HG03558 (cell line): ENCODE measurements around the gene TMEM213.

Source experiments
- ATAC-seq: cut with Tn5 transposase; IDR thresholded peaks from one replicate; pipeline ENCODE4 v1.9.1; 2021; ENCODE audit warnings: moderate number of reproducible peaks; ENCODE audit not compliant: unreplicated experiment; ENCODE audit errors: extremely low read depth

Gene TMEM213

GRCh38 chr7:138835087-138835486 is 37.3 kb downstream of the TMEM213 start:
- ATAC-seq: no peak

DNA sequence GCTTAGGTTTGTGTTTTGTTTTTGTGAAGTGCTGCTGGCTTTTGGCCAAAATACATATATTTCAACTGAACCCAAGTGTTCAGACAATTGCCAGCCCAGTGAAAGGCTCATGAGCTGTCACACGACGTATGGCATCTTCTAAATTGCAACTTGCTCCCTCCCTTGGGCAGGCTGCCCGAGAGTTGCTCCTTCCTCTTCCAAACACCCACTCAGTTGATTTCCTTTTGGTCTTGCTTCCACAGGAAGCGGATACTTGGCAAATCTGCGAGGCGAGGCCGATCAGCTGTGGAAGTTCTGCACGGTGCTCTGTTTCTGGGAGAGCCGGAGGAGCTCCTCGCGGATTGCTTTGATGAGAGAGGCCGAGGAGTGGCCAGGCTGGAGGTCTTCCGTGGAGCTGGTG is 39.8 kb downstream of the TMEM213 start:
- ATAC-seq: no peak

DNA sequence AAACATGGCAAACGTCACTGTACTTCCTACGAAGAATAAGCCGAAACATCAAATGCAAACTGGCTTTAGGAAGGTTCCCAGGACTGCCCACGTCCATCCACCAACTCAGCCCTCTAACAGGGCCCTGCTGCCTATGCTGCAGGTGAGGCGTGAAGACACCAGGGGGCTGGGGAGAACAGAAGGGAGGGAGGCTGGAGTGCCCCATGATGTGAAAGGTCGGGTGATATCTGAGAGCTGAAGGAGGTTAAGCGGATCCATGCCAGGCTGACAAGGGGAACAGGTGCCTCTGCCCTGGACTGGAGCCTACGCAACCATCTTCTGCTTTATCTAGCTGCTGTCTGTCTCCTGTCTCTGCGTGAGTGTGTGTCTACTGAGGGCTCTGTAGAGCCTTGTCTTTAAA is 40.4 kb downstream of the TMEM213 start:
- no peak for ATAC-seq

GRCh38 chr7:138842111-138842510 is 44.3 kb downstream of the TMEM213 start:
- ATAC-seq: no peak

DNA sequence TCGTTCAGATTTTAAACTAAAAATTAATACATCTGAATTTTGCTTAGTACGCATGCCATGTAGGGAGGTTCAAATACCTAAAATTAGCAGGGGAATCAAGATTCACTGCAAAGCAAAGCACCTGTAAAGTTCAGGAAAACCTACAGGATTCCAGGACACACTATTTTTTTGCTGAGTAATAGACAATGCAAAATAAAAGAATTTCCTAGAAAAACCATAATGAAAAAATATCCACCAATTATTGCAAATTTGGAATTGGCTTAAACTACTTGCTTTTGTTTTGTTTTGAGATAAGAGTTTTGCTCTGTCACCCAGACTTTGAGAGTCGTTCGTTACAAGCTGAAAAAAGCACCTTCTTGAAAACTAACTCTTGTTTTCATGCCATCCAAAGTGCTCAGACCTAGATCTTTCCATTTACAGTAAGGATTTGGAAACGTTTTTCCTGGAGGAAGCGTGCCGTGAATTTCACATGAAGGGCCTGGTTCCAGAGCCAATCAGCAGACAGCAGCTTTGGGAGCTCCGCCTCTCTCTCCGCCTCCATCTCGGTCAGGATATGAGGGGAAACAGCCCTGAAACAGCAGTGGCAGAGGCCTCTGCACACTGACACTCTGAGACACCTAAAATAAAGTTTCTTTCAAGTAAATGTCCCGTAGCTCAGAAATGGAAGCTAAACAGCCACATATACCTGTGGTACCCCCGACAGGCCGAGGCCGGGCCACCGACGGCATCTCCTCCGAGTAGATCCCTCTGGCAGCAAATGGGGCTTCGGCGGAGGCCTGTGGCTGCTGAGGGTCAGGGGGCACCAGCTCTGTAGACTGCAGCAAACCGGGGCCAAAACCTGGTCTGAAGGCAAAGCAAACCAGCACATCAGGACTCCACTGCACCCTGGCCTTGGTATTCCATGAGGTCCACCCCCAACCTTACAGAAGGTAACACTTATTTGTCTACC is 46.1 kb downstream of the TMEM213 start:
- no peak for ATAC-seq

DNA sequence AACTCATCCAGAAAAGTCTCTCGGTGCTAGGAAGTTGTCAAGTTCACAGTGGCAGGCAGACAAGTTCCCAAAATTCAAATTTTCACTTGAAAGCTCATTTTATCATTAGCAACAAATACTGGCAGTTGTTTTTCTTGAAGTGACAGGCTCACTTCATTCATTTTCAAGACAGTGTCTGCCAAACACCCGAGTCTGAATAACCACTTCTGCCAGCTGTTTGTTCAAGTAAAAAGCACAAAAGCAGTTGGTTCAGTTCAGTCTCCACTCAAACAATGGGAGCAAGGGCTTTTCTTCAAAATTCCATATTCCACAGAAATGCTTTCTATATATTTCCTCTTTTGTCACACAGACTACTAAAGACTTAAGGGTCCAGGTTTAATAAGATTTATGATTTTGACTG is 47.9 kb downstream of the TMEM213 start:
- no peak for ATAC-seq

DNA sequence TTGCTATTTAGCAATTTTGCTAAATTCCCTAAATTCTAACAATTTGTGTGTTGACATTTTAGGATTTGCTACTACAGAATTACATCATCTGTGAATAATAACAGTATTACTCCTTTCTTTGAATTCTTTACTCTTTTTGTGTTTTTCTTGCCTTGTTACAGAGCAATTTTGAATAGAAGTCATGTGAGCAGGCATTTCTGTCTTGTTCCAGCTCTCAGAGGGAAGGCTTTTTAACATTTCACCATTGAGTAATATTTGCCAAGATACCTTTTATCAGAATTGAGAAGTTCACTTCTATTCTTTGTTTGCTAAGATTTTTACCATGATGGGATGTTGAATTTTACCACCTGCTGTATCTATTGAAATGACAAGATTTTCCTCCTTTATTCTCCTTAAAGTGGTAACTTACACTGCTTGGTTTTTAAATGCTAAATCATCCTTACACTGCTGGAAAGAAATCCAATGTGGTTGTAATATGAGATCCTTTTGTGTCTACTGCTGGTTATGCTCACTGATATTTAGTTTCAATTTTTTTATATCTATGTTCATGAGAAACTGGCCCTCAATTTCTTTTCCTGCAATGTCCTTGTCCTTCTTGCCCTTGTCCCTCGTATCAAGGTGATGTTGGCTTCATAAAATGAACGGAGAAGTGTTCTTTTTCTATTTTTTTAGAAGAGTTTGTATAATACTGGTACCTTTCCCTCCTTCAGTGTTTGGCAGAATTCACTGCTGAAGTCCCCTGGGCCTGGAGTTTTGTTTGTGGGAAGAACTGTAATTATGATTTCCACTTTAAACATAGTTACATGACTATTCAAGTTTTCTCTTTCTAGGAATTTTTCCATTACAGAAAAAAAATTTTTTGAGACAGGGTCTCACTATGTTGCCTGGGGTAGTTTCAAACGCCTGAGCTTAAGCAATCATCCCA is 50.5 kb downstream of the TMEM213 start:
- ATAC-seq: no peak

DNA sequence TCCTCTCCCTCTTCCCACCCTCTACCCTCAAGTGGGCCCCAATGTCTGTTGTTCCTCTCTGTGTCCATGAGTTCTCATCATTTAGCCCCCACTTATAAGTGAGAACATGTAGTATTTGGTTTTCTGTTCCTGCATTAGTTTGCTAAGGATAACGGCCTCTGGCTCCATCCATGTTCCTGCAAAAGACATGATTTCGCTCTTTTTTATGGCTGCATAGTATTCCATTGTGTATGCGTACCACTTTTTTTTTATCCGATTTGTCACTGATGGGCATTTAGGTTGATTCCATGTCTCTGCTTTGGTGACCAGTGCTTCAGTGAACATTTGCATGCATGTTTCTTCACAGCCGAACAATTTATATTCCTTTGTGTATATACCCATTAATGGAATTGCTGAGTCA is 51.9 kb downstream of the TMEM213 start:
- ATAC-seq: no peak

GRCh38 chr7:138852469-138852868 is 54.7 kb downstream of the TMEM213 start:
- ATAC-seq: no peak

DNA sequence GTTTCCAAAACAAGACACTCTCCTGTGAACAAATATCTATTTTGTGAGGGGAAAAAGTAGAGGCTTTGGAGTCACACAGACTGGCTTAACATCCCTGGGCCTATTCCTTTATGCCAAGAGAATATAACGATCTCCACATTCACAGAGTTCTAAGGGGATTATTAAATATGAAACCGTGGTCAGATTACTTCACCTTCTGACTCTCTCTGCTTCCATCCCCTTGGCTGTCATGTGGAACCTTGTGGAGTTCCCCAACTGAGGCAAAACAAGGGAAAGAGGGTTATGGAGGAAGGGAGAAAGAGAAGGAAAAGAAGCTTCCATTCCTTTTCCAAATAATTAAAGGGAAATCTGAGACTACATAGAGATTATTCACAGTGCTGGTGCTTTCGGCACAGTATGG is 55.7 kb downstream of the TMEM213 start:
- no peak for ATAC-seq

- no peak for ATAC-seq
These were observed 56.4 kb downstream of the TMEM213 start for GRCh38 chr7:138854115-138854645.

GRCh38 chr7:138857728-138858127 is 59.9 kb downstream of the TMEM213 start:
- no peak for ATAC-seq

GRCh38 chr7:138861051-138861450 is 63.3 kb downstream of the TMEM213 start:
- no peak for ATAC-seq

GRCh38 chr7:138863931-138864330 is 66.1 kb downstream of the TMEM213 start:
- ATAC-seq: no peak

DNA sequence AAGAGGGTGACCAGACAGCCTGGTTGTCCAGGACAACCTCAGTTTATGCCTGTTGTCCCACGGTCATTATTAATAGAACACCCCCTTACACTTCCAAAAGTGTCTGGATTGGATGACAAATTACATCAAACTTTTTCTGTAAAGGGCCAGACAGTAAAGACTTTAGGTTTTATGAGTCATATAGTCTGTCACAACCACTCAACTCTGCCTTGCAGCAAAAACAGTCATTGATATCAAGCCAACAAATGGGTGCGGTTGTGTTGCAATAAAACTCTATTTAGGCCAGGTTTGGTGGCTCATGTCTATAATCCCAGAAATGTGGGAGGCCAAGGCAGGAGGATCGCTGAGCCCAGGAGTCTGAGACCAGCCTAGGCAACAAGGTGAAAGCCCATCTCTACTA is 66.9 kb downstream of the TMEM213 start:
- no peak for ATAC-seq

DNA sequence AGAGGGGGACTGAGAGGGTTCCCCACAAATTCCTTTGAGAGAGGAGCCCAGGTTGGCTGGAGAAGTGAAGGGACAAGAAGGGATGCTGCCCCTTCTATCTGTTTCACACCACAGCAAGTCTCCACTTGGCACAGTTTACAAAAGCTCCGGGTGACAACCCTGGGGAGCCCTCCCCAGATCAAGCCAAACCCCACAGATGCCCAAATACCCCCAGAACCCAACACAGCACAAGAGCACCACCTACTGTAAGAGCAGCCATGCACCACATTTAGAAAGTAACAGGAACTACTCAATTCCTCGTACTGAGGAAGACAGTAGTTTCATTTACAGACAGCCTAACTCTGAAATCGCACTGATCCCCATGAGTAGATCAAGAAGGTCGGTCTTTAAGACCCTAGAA is 68.0 kb downstream of the TMEM213 start:
- no peak for ATAC-seq

GRCh38 chr7:138866353-138866752 is 68.6 kb downstream of the TMEM213 start:
- no peak for ATAC-seq

- ATAC-seq: no peak
These were observed 70.0 kb downstream of the TMEM213 start for GRCh38 chr7:138867744-138868143.

DNA sequence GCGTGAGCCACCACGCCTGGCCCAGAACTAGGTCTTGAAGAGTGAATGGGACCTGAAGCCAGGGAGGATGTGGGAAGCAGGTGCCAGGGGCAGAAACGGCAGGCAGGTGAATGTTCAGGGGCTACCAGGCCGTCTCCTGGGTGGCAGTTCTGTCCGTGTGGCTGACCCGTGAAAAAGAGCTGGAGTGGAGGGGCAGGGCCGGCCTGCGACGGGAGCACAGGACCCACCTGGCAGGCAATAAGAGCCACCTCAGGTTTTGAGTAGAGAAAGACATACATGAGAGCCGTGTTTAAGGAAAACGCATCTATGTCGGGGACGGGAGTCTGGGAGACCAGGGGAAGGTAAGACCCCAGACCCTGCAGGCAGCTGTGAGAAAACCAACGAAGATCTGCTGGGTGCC is 70.9 kb downstream of the TMEM213 start:
- no peak for ATAC-seq

GRCh38 chr7:138869353-138869752 is 71.6 kb downstream of the TMEM213 start:
- ATAC-seq: no peak
